Tibial nerve (tissue), 4 donors: ENCODE results near the gene BCL7C. TPM values are rescaled to one million over a fixed set of nuclear protein-coding genes. Genes with fewer than 3 reads are reported as not detected.

Experiments
- DNase-seq, 2 donors: peaks; one replicate each; pipeline ENCODE4 v3.0.0-alpha.2; 2019; ENCODE audit warnings: low spot score in 2 of 2
- H3K27ac ChIP-seq, 4 donors: fragments of 200-600 bp; sonication (generic) in 3 of 4; one replicate each; pipeline ENCODE4 v1.5.1; 2017 to 2019; ENCODE audit warnings: mild to moderate bottlenecking in 1 of 4
- H3K27me3 ChIP-seq, 2 donors: fragments of 200-600 bp; sonication (generic) in 1 of 2; one replicate each; pipeline versions ENCODE4 v1.5.1 to v1.6.0; 2017 to 2019
- H3K36me3 ChIP-seq, 3 donors: fragments of 200-600 bp; sonication (generic); one replicate each; pipeline ENCODE4 v1.5.1; 2018 to 2019
- H3K4me1 ChIP-seq, 4 donors: fragments of 200-600 bp; sonication (generic) in 3 of 4; one replicate each; pipeline ENCODE4 v1.5.1; 2017 to 2019
- H3K4me3 ChIP-seq, 4 donors: fragments of 200-600 bp; sonication (generic) in 3 of 4; one replicate each; pipeline ENCODE4 v1.5.1; 2017 to 2019; ENCODE audit warnings: mild to moderate bottlenecking in 1 of 4, moderate library complexity in 1 of 4
- H3K9me3 ChIP-seq, 4 donors: fragments of 200-600 bp; sonication (generic) in 3 of 4; one replicate each; pipeline ENCODE4 v1.5.1; 2017 to 2019
- CTCF ChIP-seq, 5 experiments: fragments of 200-600 bp in 3 of 5; fragments of 450-650 bp in 2 of 5; sonication (generic) in 3 of 5; IDR thresholded peaks; one replicate each; pipeline ENCODE4 v1.5.1; 2016 to 2019; ENCODE audit warnings: antibody characterized with exemption in 5 of 5, mild to moderate bottlenecking in 3 of 5, moderate library complexity in 2 of 5
- EP300 ChIP-seq, 2 donors: sonication (generic); formaldehyde crosslinking; IDR thresholded peaks; one replicate each; pipeline ENCODE4 v1.6.1; 2017; ENCODE audit warnings: antibody characterized with exemption in 2 of 2, mild to moderate bottlenecking in 1 of 2
- POLR2A ChIP-seq, 2 donors: fragments of 450-650 bp; IDR thresholded peaks; one replicate each; pipeline ENCODE4 v1.6.1; 2017; ENCODE audit warnings: antibody characterized with exemption in 2 of 2, mild to moderate bottlenecking in 2 of 2, moderate library complexity in 2 of 2
- WGBS, 2 donors: methylation state at CpG; one replicate each; pipeline ENCODE4 v1.1.5; 2018; 5-methylcytosine and 5-hydroxymethylcytosine counted together
- total RNA-seq, 4 donors: library from RNA; depleted of rRNA; stranded (reverse); fragments of >200 nt; gene quantifications; one replicate each; pipeline ENCODE4 v1.1.0, GENCODE V29; 2016

Gene BCL7C
- total RNA-seq, 4 donors from 2014 or later = 42.9 to 54.0 (median 48.2) TPM

GRCh38 chr16:30900588-30900987, 6.7 kb upstream of the BCL7C start:
- H3K4me1 ChIP-seq = peaks cover 0 to 53% (median 14%) of the 10 kb centered on the region in 4 donors
- TF ChIP-seq CTCF (IDR thresholded peaks at IDR 0.05) (no peak), POLR2A (IDR thresholded peaks at IDR 0.05) (no peak), EP300 (IDR thresholded peaks at IDR 0.05) (no peak)

GRCh38 chr16:30899794-30900193, 5.9 kb upstream of the BCL7C start:
- peaks cover 0 to 61% (median 22%) of the 10 kb centered on the region in 4 donors for H3K4me1 ChIP-seq
- no peak for TF ChIP-seq POLR2A (IDR thresholded peaks at IDR 0.05)
- no peaks in the 10 kb centered on the region for H3K36me3 ChIP-seq
- H3K4me3 ChIP-seq = no peak overlapping the region
- no peak for DNase-seq
- no peaks in the 10 kb centered on the region for H3K27me3 ChIP-seq
- no peaks in the 10 kb centered on the region for H3K9me3 ChIP-seq
- 89 to 96% methylated on average over 2 of the region's 2 CpGs for WGBS, 2 donors
- H3K27ac ChIP-seq = no peak overlapping the region

More at GRCh38 chr16:30900588-30900987, 6.7 kb upstream of the BCL7C start:
- no peaks in the 10 kb centered on the region for H3K27me3 ChIP-seq
- H3K9me3 ChIP-seq = no peaks in the 10 kb centered on the region
- DNase-seq = no peak
- H3K27ac ChIP-seq = no peak overlapping the region
- H3K4me3 ChIP-seq = no peak overlapping the region
- 94 to 99% methylated on average over 5 of the region's 5 CpGs for WGBS, 2 donors
- no peaks in the 10 kb centered on the region for H3K36me3 ChIP-seq

- DNase-seq = peak; percentile 84 to 85
- TF ChIP-seq POLR2A (IDR thresholded peaks at IDR 0.05) (no peak), EP300 (IDR thresholded peaks at IDR 0.05) (peak; percentile 70 to 84), CTCF (IDR thresholded peaks at IDR 0.05) (no peak)
- no peaks in the 10 kb centered on the region for H3K27me3 ChIP-seq
- peak overlapping the region; percentile 93 to 100 (median 100) for H3K27ac ChIP-seq
- peaks cover 0 to 4% (median 0%) of the 10 kb centered on the region in 3 donors for H3K36me3 ChIP-seq
- no peaks in the 10 kb centered on the region for H3K9me3 ChIP-seq
- peak overlapping the region; percentile 49 to 79 (median 64) for H3K4me3 ChIP-seq
- H3K4me1 ChIP-seq = peaks cover 0 to 59% (median 38%) of the 10 kb centered on the region in 4 donors
- WGBS, 2 donors = 17 to 18% methylated on average over 31 of the region's 31 CpGs
These were observed 3.2 kb upstream of the BCL7C start for GRCh38 chr16:30896889-30897733.

GRCh38 chr16:30896261-30896888, 2.5 kb upstream of the BCL7C start, which contains the start of gene CTF1:
Gene CTF1 (plus strand): TSS chr16:30896614. CDS start chr16:30896644, 30 bp downstream.
- peak; percentile 65 to 76 for DNase-seq
- peak in 1 of 5 experiments; percentile 7 for TF ChIP-seq CTCF (IDR thresholded peaks at IDR 0.05)
- peak; percentile 75 to 84 for TF ChIP-seq EP300 (IDR thresholded peaks at IDR 0.05)
- TF ChIP-seq POLR2A (IDR thresholded peaks at IDR 0.05) = peak; percentile 4 to 56
- Histone ChIP-seq H3K27ac (peak within 1 kb of the TSS; percentile 93 to 100 (median 100)), H3K27me3 (no peaks in the 10 kb centered on the region), H3K4me3 (peak within 1 kb of the TSS; percentile 49 to 79 (median 64)), H3K9me3 (no peaks in the 10 kb centered on the region), H3K36me3 (peaks cover 0 to 8% (median 0%) of the 10 kb centered on the region in 3 donors), H3K4me1 (peaks cover 0 to 58% (median 36%) of the 10 kb centered on the region in 4 donors)
- WGBS, 2 donors = 5 to 14% methylated on average over 30 to 31 of the region's 31 CpGs

- DNase-seq = no peak
- H3K9me3 ChIP-seq = no peaks in the 10 kb centered on the region
- TF ChIP-seq CTCF (IDR thresholded peaks at IDR 0.05) = no peak
- TF ChIP-seq EP300 (IDR thresholded peaks at IDR 0.05) = no peak
- TF ChIP-seq POLR2A (IDR thresholded peaks at IDR 0.05) = no peak
- peaks cover 0 to 15% (median 0%) of the 10 kb centered on the region in 3 donors for H3K36me3 ChIP-seq
- peak overlapping the region; percentile 93 to 100 (median 100) for H3K27ac ChIP-seq
- 48 to 49% methylated on average over 30 to 32 of the region's 32 CpGs for WGBS, 2 donors
- H3K27me3 ChIP-seq = no peaks in the 10 kb centered on the region
- H3K4me1 ChIP-seq = peaks cover 0 to 51% (median 31%) of the 10 kb centered on the region in 4 donors
- peak overlapping the region; percentile 49 to 79 (median 64) for H3K4me3 ChIP-seq
These were observed 1.9 kb upstream of the BCL7C start for GRCh38 chr16:30895627-30896260.
